GM12875 (cell line): Measurements from ENCODE around the gene DOCK11.

Experiments
- H3K4me3 ChIP-seq: one replicate; pipeline ENCODE4 v1.5.1; 2011; ENCODE audit warnings: low read depth, low read length, control low read depth
- CTCF ChIP-seq: IDR thresholded peaks from 2 replicates; pipeline ENCODE4 v1.5.1; 2011; ENCODE audit warnings: low read depth, mild to moderate bottlenecking, control low read depth, inconsistent platforms, low read length, moderate library complexity, borderline replicate concordance; ENCODE audit not compliant: insufficient read depth

Gene DOCK11

GRCh38 chrX:118669435-118669834 is 173.8 kb downstream of the DOCK11 start:
- no peak for TF ChIP-seq CTCF

GRCh38 chrX:118675326-118675965 is 179.8 kb downstream of the DOCK11 start:
- TF ChIP-seq CTCF, result no peak
- H3K4me3 ChIP-seq, result no peak overlapping the region

More at GRCh38 chrX:118669435-118669834, 173.8 kb downstream of the DOCK11 start:
- H3K4me3 ChIP-seq, result no peak overlapping the region

- TF ChIP-seq CTCF, result no peak
- no peak overlapping the region for H3K4me3 ChIP-seq
Observed at GRCh38 chrX:118675966-118676349, 180.3 kb downstream of the DOCK11 start.

- TF ChIP-seq CTCF, result no peak
- no peak overlapping the region for H3K4me3 ChIP-seq
Observed at GRCh38 chrX:118677318-118677717, 181.7 kb downstream of the DOCK11 start.

- TF ChIP-seq CTCF, result no peak
- no peak overlapping the region for H3K4me3 ChIP-seq
Observed at GRCh38 chrX:118679290-118679689, 183.7 kb downstream of the DOCK11 start.

- TF ChIP-seq CTCF, result no peak
- H3K4me3 ChIP-seq, result no peak overlapping the region
Observed at GRCh38 chrX:118682258-118683014, 186.8 kb downstream of the DOCK11 start.

- no peak for TF ChIP-seq CTCF
- H3K4me3 ChIP-seq, result no peak overlapping the region
Observed at GRCh38 chrX:118685393-118685792, 189.8 kb downstream of the DOCK11 start.
